SK-N-SH treated with all-trans-retinoic acid at 6 μM for 48 hours (cell line): Measurements from ENCODE around the gene ADGRF1.

ENCODE experiments used
- ATAC-seq: fragments of 200-7000 bp; cut with Tn5 transposase; 3 replicates; pipeline ENCODE4 v1.9.1; 2020; ENCODE audit warnings: mild to moderate bottlenecking, moderate library complexity
- ESRRG ChIP-seq: fragments of 250-450 bp; sonication (Bioruptor Pico); IDR thresholded peaks from 2 replicates; pipeline ENCODE4 v1.6.1; 2021; ENCODE audit warnings: mild to moderate bottlenecking
- OSR1 ChIP-seq: fragments of 250-450 bp; sonication (Bioruptor Pico); IDR thresholded peaks from 2 replicates; pipeline ENCODE4 v1.8.0; 2022; ENCODE audit warnings: moderate library complexity, mild to moderate bottlenecking, inconsistent platforms
- PATZ1 ChIP-seq: fragments of 250-450 bp; sonication (Bioruptor Pico); IDR thresholded peaks from 2 replicates; pipeline ENCODE4 v1.8.0; 2020; ENCODE audit warnings: mild to moderate bottlenecking, moderate library complexity, borderline replicate concordance
- POU6F1 ChIP-seq: fragments of 250-450 bp; sonication (Bioruptor Pico); IDR thresholded peaks from 2 replicates; pipeline ENCODE4 v1.8.0; 2021; ENCODE audit warnings: low read depth, mild to moderate bottlenecking, moderate library complexity, borderline replicate concordance
- RARB ChIP-seq: fragments of 250-450 bp; sonication (Bioruptor Pico); IDR thresholded peaks from 2 replicates; pipeline ENCODE4 v1.8.0; 2021; ENCODE audit warnings: mild to moderate bottlenecking, moderate library complexity
- SNAI2 ChIP-seq: fragments of 250-450 bp; sonication (Bioruptor Pico); IDR thresholded peaks from 2 replicates; pipeline ENCODE4 v1.5.0; 2020; ENCODE audit warnings: mild to moderate bottlenecking, moderate library complexity
- TCF4 ChIP-seq: fragments of 250-450 bp; sonication (Bioruptor Pico); IDR thresholded peaks from 2 replicates; pipeline ENCODE4 v1.8.0; 2021; ENCODE audit warnings: mild to moderate bottlenecking, moderate library complexity, borderline replicate concordance
- TOX ChIP-seq: fragments of 250-450 bp; sonication (Bioruptor Pico); IDR thresholded peaks from 2 replicates; pipeline ENCODE4 v1.8.0; 2021; ENCODE audit warnings: mild to moderate bottlenecking, moderate library complexity, borderline replicate concordance
- TSHZ2 ChIP-seq: fragments of 250-450 bp; sonication (Bioruptor Pico); IDR thresholded peaks from 2 replicates; pipeline ENCODE4 v1.5.0; 2020; ENCODE audit warnings: mild to moderate bottlenecking, moderate library complexity
- ZC3H10 ChIP-seq: fragments of 250-450 bp; sonication (Bioruptor Pico); IDR thresholded peaks from 2 replicates; pipeline ENCODE4 v1.5.1; 2021; ENCODE audit warnings: mild to moderate bottlenecking, moderate library complexity
- ZFP3 ChIP-seq: fragments of 250-450 bp; sonication (Bioruptor Pico); IDR thresholded peaks from 2 replicates; pipeline ENCODE4 v1.5.0; 2020; ENCODE audit warnings: mild to moderate bottlenecking, moderate library complexity
- ZNF70 ChIP-seq: fragments of 450-650 bp; formaldehyde crosslinking; IDR thresholded peaks from 2 replicates; pipeline ENCODE4 v1.5.0; 2020; ENCODE audit warnings: mild to moderate bottlenecking, moderate library complexity
- ZNF8 ChIP-seq: fragments of 450-650 bp; formaldehyde crosslinking; IDR thresholded peaks from 2 replicates; pipeline ENCODE4 v1.5.0; 2020; ENCODE audit warnings: mild to moderate bottlenecking, moderate library complexity
- TF ChIP-seq, protein P1 (sequence below): fragments of 250-450 bp; sonication (Bioruptor Pico); IDR thresholded peaks from 2 replicates; pipeline ENCODE4 v1.5.1; 2021; ENCODE audit warnings: mild to moderate bottlenecking, moderate library complexity

ADGRF1 gene

DNA sequence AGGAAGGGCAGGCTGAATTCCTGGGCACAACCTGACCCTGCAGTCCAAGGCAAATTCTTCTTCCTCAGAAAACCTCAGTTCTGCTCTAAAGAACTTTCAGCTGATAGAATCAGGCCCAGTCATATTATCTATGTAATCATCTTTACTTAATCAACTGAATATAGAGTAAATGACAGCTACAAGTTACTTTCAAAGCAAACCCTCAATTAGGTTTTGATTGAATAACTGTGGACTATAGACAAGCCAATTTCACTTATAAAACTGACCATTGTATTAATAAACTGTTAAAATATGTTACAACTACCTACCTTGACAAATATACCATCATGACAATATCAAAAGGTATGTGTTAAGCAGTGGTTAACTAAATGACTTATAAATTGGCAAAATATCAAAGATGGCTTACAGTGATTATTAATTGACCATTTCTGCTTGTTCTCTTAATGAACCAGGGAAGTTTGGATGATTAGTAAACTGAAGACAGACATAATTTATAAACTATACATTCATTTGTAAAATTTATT is 74.2 kb downstream of the ADGRF1 start (continued):
- TF ChIP-seq ZC3H10 (CRISPR knock-in tag) = no peak

DNA sequence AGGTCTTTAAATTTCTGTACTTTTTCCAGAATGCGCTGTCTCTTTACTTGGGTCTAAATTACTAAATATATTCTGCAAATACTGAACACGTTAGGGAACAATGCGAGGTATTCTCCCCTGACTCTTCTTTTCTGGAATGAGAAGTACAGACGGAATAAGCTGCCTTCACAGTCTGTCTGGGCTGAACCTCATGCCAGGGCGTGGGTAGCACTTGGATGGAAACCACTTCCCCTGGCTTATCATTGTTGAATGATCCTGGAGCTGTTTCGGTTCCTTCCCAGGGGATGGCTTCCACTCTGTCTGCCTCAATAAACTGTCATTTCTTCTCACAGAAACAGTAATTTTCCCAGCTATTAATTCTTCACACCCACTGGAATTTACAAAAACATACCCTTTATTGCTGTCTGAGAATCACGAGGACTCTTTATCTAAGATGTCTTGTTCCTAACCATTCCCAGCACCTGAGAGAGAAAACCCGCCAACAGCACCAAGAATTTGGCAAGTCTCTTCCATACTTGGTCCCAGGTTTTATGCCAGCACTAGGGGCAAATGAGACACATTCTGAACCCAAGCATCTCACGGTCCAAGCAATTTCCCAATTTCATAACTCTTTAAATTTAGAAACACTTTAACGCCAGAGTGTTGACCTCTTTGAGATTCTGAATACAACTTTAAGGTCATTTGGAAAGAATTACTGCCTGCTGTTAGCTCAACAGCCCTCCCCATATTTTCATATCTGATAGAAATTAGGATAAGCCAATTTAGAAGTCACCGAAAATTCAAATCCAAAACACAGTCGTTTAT is 77.2 kb downstream of the ADGRF1 start:
- TF ChIP-seq POU6F1 (CRISPR knock-in tag) = no peak
- no peak for TF ChIP-seq OSR1
- TF ChIP-seq PATZ1 (CRISPR knock-in tag) = no peak
- no peak for TF ChIP-seq ZNF70 (CRISPR knock-in tag)
- TF ChIP-seq, all 23 proteins: peak for 0
- ATAC-seq = no peak

DNA sequence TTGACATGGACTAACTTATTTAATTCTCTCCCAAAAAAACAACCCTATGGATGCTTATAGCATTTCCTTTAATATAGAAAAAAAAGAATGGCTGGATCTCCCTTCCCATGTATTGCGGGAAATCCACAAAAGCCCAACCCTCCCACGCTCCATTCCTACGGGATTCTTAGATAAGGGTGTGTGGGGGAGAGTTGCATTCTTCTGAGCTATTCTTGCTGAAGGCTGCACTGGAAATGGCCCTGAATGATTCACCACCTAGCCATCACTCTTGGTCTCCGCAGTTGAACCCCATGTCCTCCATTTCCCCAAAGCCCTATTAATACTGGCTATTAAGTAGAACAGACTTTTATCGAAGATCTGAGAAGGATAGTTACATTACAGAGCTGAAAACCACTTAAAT is 78.5 kb downstream of the ADGRF1 start:
- no peak for TF ChIP-seq OSR1
- no peak for TF ChIP-seq ESRRG (CRISPR knock-in tag)
- TF ChIP-seq ZFP3 = no peak
- no peak for ATAC-seq

GRCh38 chr6:46963039-46963438 is 79.1 kb downstream of the ADGRF1 start:
- TF ChIP-seq PATZ1 (CRISPR knock-in tag) (no peak), TCF4 (no peak), ZC3H10 (CRISPR knock-in tag) (no peak), ESRRG (CRISPR knock-in tag) (no peak)
- TF ChIP-seq, protein P1, sequence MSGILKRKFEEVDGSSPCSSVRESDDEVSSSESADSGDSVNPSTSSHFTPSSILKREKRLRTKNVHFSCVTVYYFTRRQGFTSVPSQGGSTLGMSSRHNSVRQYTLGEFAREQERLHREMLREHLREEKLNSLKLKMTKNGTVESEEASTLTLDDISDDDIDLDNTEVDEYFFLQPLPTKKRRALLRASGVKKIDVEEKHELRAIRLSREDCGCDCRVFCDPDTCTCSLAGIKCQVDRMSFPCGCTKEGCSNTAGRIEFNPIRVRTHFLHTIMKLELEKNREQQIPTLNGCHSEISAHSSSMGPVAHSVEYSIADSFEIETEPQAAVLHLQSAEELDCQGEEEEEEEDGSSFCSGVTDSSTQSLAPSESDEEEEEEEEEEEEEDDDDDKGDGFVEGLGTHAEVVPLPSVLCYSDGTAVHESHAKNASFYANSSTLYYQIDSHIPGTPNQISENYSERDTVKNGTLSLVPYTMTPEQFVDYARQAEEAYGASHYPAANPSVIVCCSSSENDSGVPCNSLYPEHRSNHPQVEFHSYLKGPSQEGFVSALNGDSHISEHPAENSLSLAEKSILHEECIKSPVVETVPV = no peak
- ATAC-seq = no peak

- TF ChIP-seq ZNF8 (CRISPR knock-in tag) = no peak
- TF ChIP-seq TCF4 = no peak
- TF ChIP-seq TSHZ2 (CRISPR knock-in tag) = no peak
- TF ChIP-seq RARB (CRISPR knock-in tag) = no peak
- TF ChIP-seq PATZ1 (CRISPR knock-in tag) = no peak
- no peak for TF ChIP-seq OSR1
- no peak for TF ChIP-seq ZNF70 (CRISPR knock-in tag)
- no peak for TF ChIP-seq TOX (CRISPR knock-in tag)
- no peak for TF ChIP-seq SNAI2
- ATAC-seq = no peak
Observed at GRCh38 chr6:46961711-46962110, 80.4 kb downstream of the ADGRF1 start.
